Measurements from ENCODE around the gene KDM5B. TPM values are rescaled to one million over a fixed set of nuclear protein-coding genes. Genes with fewer than 3 reads are reported as not detected.

The KDM5B gene
- total and polyA plus RNA-seq, 2 of the 8 experiments (the other 6 are each of a cell fraction or from before 2014, with no cell fraction given) = 73.3 to 210 TPM

- Histone ChIP-seq H3K14ac (ENCODE audit: insufficient read length) (no peak overlapping the region), H4K8ac (ENCODE audit: extremely low read depth, insufficient read depth, low read length) (no peak overlapping the region), H3K79me2 (ENCODE audit: control insufficient read depth in 1 of 2, insufficient read depth in 2 of 2, low read length in 2 of 2) (no peaks in the 10 kb centered on the region; a peak in 1 of 4 replicates), H4K91ac (replicated peaks; ENCODE audit: insufficient read length, low read length) (no peak overlapping the region), H4K5ac (ENCODE audit: insufficient read length, low read depth, low read length) (no peak overlapping the region), H3K9ac (replicated peaks in 1 of 4; ENCODE audit: extremely low read depth in 1 of 4, low read depth in 3 of 4, low read length in 3 of 4) (no peak overlapping the region), H3K9me3 (ENCODE audit: insufficient read depth in 2 of 2, low read depth in 1 of 2, low read length in 1 of 2) (no peaks in the 10 kb centered on the region), H2BK120ac (replicated peaks; ENCODE audit: low read depth, low read length) (no peak overlapping the region), H3K18ac (ENCODE audit: extremely low read depth, low read length) (no peak overlapping the region), H4K20me1 (replicated peaks in 1 of 2; ENCODE audit: control insufficient read depth in 1 of 2, insufficient read depth in 2 of 2, low read length in 2 of 2) (peaks cover 2 to 4% of the 10 kb centered on the region in 2 experiments), H3K36me3 (ENCODE audit: control insufficient read depth in 2 of 4, insufficient read depth in 4 of 4, low read length in 3 of 4) (no peaks in the 10 kb centered on the region), H3K4me2 (ENCODE audit: insufficient read depth in 1 of 2, low read depth in 2 of 2, low read length in 2 of 2) (no peak overlapping the region), H2AFZ (ENCODE audit: low read length) (no peak overlapping the region), H2AK5ac (ENCODE audit: low read depth, low read length) (no peak overlapping the region), H3K27ac (ENCODE audit: low read depth, low read length) (no peak overlapping the region), H3K4ac (replicated peaks; ENCODE audit: insufficient read length, low read depth, low read length) (no peak overlapping the region), H2BK15ac (ENCODE audit: low read length) (no peak overlapping the region), H3K56ac (replicated peaks; ENCODE audit: insufficient read length, low read depth, low read length) (no peak overlapping the region), H2BK20ac (ENCODE audit: low read length) (no peak overlapping the region), H3K4me1 (replicated peaks in 1 of 4; ENCODE audit: control insufficient read depth in 3 of 4, insufficient read depth in 4 of 4, low read length in 3 of 4) (peaks cover 3 to 19% (median 7%) of the 10 kb centered on the region in 4 experiments; a peak in 5 of 7 replicates), H3K79me1 (ENCODE audit: low read depth, low read length) (no peaks in the 10 kb centered on the region; the same call in 1 of the 2 replicates), H3K23ac (ENCODE audit: insufficient read length) (no peak overlapping the region), H2BK12ac (ENCODE audit: low read depth, low read length) (no peak overlapping the region), H2BK5ac (ENCODE audit: low read depth, low read length) (no peak overlapping the region), H3K27me3 (replicated peaks in 1 of 4; ENCODE audit: control insufficient read depth in 3 of 4, extremely low read depth in 1 of 4, insufficient read depth in 3 of 4, low read length in 3 of 4) (no peaks in the 10 kb centered on the region), H3K4me3 (ENCODE audit: extremely low read depth in 1 of 4, insufficient read depth in 2 of 4, low read depth in 3 of 4, low read length in 4 of 4) (no peak overlapping the region), H3K23me2 (ENCODE audit: low read depth, low read length) (no peaks in the 10 kb centered on the region)
- DNase-seq (ENCODE audit: low read depth in 1 of 2, low spot score in 2 of 2) = no peak
- ChIA-PET POLR2A (ENCODE audit: partially characterized antibody) (interaction anchor here (1.8 kb wide), 1 partner anchor 8 kb away, joined by 4 read pairs; no protein-coding TSS in a partner anchor), CTCF (ENCODE audit: partially characterized antibody) (interaction anchor here (4.0 to 7.8 kb wide), 4 partner anchors 9 to 35 kb away, joined by 28 to 94 read pairs (median 36); no protein-coding TSS in a partner anchor)
- 89% methylated on average over 4 of the region's 4 CpGs; no CpG with 5 or more reads in 1 of the 2 experiments for WGBS, 2 experiments (ENCODE audit: extremely low coverage in 1 of 2, insufficient coverage in 1 of 2, insufficient read length in 1 of 2, insufficient replicate concordance in 2 of 2, low coverage in 1 of 2, low lambda C conversion rate in 2 of 2, missing lambda C conversion rate in 1 of 2)
- TF ChIP-seq HDAC6 (IDR thresholded peaks at IDR 0.05; ENCODE audit: low read depth, low read length) (no peak), RNF2 (IDR thresholded peaks at IDR 0.05; ENCODE audit: borderline replicate concordance, low read depth, low read length, missing control alignments, poor library complexity, severe bottlenecking) (no peak), GABPA (IDR thresholded peaks at IDR 0.05; ENCODE audit: borderline replicate concordance, insufficient read depth, low read length) (no peak), KDM4A (IDR thresholded peaks at IDR 0.05; ENCODE audit: low read depth, low read length, severe bottlenecking) (no peak), ATF3 (IDR thresholded peaks at IDR 0.05; ENCODE audit: insufficient read depth, low read depth, low read length) (no peak), ASH2L (IDR thresholded peaks at IDR 0.05; ENCODE audit: low read length) (no peak), TAF7 (optimal IDR thresholded peaks at IDR 0.05; ENCODE audit: borderline replicate concordance, low read depth, low read length) (no peak), POU5F1 (IDR thresholded peaks at IDR 0.05; ENCODE audit: low read depth, low read length) (no peak)
- no peak for FAIRE-seq
Measured at GRCh38 chr1:202683029-202683428, 125.2 kb downstream of the KDM5B start.

All from H1 (cell line).